IPS-15b (cell line): ENCODE results near the gene CD276.

Experiments
- H3K27me3 ChIP-seq: one replicate; pipeline ENCODE4 v1.6.1; 2013; ENCODE audit warnings: low read length; ENCODE audit not compliant: control insufficient read depth, insufficient read depth
- H3K36me3 ChIP-seq: one replicate; pipeline ENCODE4 v1.6.1; 2013; ENCODE audit warnings: low read length; ENCODE audit not compliant: control insufficient read depth, insufficient read depth
- H3K4me1 ChIP-seq: one replicate; pipeline ENCODE4 v1.6.1; 2013; ENCODE audit warnings: mild to moderate bottlenecking, low read length; ENCODE audit not compliant: control insufficient read depth, insufficient read depth
- H3K4me3 ChIP-seq: one replicate; pipeline ENCODE4 v1.5.1; 2013; ENCODE audit warnings: low read depth, low read length
- H3K9ac ChIP-seq: one replicate; pipeline ENCODE4 v1.6.1; 2013; ENCODE audit warnings: low read depth, mild to moderate bottlenecking, low read length
- H3K9me3 ChIP-seq: one replicate; pipeline ENCODE4 v1.6.1; 2013; ENCODE audit warnings: mild to moderate bottlenecking, low read length; ENCODE audit not compliant: control insufficient read depth, insufficient read depth

The CD276 gene

DNA sequence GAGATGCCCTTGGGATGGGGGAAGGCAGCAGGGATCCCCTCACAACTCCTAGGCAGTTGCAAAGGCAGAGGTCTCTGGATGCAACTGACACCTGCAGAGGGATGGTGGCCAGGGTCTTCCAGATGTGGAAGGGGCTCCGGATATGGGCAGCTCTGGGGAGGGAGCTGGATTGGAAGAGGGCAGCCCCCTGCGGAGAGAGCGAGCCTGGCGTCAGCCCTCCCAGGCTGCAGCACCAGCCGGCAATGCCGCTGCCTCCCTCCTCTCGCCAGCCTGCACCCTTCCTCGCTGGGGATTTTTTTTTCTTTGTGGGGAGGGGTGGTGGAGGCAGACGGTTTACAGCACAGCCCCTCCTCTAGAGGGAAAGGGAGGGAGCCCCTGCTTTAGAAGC is 67.3 kb downstream of the CD276 start:
- H3K9me3 ChIP-seq: no peaks in the 10 kb centered on the region
- H3K4me1 ChIP-seq: peaks cover 15% of the 10 kb centered on the region
- H3K27me3 ChIP-seq: peaks cover 5% of the 10 kb centered on the region
- H3K36me3 ChIP-seq: no peaks in the 10 kb centered on the region
- H3K4me3 ChIP-seq: peak overlapping the region; percentile 59
- no peak overlapping the region for H3K9ac ChIP-seq

DNA sequence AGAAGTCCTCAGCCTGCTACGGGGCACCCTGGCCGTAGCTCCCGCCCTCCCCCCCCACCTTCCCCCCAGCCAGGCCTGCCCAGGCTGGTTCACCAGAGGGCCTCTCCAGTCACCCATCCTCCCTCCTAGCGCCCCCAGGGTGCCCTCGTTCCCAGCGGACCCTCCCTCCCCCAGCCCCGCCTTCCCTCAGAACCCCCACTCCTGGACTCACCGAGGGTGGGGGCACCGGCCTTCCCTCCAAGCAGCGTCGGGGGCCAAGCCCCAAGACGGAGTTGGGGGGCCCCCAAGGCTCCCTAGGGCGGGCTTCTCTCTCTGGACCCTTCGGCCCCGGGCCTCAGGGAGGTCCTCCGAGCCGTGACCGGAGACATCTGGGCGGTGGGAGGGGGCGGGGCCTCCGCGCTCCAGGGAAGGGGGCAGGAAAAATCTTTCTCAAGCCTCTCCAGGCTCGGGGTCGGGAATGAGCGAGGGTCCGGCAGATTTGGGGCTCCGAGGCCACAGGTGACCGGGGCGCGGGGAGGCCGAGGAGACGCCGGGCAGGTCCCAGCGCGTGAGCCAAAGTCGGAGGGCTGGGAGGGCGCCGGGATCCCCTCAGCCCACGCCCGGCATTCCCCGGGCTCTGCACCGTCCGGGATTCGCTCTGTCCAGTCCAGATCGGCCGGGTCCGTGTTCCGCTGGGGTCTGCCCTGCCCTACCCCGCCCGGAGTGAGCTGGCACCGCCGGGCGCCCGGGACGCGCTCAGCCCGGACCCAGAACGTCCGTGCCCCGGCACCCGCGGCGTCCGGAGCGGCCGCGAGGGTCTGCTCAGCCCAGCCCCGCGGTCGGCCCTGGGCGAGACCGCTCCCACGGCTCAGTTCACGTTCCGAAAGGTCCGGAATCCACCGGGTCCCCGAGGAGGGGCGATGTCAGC is 68.0 kb downstream of the CD276 start:
- Histone ChIP-seq H3K4me3 (peak overlapping the region; percentile 59), H3K9ac (peak overlapping the region; percentile 24), H3K4me1 (peaks cover 15% of the 10 kb centered on the region), H3K27me3 (peaks cover 5% of the 10 kb centered on the region), H3K9me3 (no peaks in the 10 kb centered on the region), H3K36me3 (no peaks in the 10 kb centered on the region)

DNA sequence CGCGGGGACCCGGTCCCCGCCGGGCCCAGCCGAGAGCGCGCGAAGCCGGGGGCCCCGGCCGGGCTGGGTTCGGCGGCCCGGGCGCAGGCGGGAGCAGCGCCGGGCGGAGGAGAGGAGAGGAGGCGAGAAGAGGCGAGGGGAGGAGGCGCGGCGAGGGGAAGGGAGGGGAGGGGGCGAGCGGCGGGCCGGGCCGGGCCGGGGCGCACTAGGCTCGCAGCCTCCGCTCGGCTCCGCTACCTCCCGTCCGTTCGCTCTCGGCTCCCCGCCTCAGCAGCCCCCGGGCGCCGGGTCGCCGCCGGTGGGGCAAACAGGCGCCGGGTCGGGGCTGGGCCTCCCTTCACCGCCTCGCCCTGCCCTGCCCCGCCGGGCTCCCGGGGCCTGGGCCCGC is 68.6 kb downstream of the CD276 start:
- Histone ChIP-seq H3K9me3 (no peaks in the 10 kb centered on the region), H3K4me1 (peaks cover 15% of the 10 kb centered on the region), H3K4me3 (peak overlapping the region; percentile 59), H3K27me3 (peaks cover 5% of the 10 kb centered on the region), H3K9ac (peak overlapping the region; percentile 24), H3K36me3 (no peaks in the 10 kb centered on the region)

DNA sequence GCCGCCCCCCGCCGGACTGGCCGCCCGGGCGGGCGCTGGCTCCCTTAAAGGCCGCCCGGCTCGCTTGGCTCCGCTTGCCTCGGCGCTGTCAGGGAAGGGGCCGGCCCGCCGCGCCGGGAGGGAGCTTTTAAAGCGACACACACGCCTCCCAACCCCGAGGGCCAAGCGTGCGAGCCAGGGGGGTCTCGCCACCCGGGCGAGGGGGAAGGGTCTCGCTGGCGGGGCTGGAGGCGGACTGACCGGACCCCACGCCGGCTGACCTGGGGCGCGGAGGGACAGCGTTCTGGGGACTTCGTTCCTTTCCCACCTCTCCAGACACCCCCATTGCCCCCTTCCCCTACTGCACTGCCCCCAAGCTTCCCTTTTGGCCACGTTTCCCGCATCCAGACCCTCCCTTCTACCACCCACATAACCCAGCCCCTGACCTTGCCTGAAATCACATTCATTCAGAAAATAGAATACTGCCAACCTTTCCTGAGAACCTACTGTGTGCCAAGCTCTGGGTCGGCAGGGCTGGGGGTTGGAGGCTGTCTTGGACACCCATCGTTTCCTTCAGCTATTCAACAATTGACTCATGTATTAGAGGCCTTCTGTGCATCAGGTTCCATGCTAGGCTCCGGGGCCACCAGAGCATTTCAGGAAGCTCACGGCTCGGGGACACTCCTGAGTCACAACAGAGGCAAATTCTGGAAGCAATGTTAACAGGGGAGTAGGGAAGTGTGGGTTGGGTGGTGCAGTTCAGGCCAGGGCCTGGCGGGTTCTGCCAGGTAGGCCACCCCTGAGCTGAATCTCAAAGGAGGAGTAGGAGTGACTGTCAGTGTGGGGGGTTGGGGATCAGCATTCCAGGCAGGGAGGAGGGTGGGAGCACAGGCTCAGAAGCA is 69.3 kb downstream of the CD276 start, which contains the start of gene INSYN1:
TSS of gene INSYN1 (minus strand) at position 102 of the 881 bp plus-strand sequence. CDS start 2,221 bp downstream, outside the sequence.
- H3K27me3 ChIP-seq: peaks cover 5% of the 10 kb centered on the region
- H3K4me3 ChIP-seq: peak within 1 kb of the TSS; percentile 59
- peaks cover 19% of the 10 kb centered on the region for H3K4me1 ChIP-seq
- H3K9ac ChIP-seq: peak within 1 kb of the TSS; percentile 24
- no peaks in the 10 kb centered on the region for H3K36me3 ChIP-seq
- H3K9me3 ChIP-seq: no peaks in the 10 kb centered on the region

DNA sequence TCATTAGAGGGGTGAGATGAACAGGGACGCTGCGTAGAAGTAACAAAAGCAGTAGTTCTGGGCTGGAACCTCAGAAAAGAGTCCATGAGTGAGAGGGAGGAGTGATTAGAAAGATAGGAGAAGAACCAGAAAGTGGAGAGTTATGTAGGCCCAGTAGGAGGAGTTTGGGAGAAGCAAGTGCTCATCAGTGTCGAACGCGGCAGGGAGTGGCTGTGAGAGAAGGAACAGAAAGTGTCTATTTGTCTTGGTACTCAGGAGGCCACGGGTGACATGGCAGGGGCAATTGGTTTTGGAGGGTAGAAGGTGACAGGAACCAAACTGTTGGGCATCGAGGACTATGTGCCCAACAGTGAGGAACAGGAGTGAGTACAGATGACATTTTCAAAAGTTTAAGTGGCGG is 70.3 kb downstream of the CD276 start:
- H3K27me3 ChIP-seq: peaks cover 5% of the 10 kb centered on the region

DNA sequence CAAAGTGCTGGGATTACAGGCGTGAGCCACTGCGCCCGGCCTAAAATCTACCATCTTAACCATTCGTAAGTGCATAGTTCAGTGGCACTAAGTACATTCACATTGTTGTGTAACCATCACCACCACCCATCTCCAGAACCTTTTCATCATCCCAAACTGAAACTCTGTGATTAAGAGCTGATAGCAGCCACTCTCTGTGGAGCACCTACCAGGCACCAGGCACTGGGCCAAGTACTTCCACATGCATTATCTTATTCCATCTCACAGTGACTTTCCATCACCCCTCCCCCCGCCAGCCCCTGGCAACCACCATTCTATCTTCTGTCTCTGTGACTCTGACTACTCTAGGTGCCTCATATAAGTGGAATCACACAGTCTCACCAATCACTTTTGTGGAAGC is 71.3 kb downstream of the CD276 start:
- H3K27me3 ChIP-seq: peaks cover 5% of the 10 kb centered on the region
- peaks cover 19% of the 10 kb centered on the region for H3K4me1 ChIP-seq
- H3K4me3 ChIP-seq: no peak overlapping the region
- H3K9me3 ChIP-seq: no peaks in the 10 kb centered on the region
- H3K36me3 ChIP-seq: no peaks in the 10 kb centered on the region
- no peak overlapping the region for H3K9ac ChIP-seq

More for the DNA sequence above, 70.3 kb downstream of the CD276 start:
- Histone ChIP-seq H3K36me3 (no peaks in the 10 kb centered on the region), H3K9me3 (no peaks in the 10 kb centered on the region), H3K9ac (no peak overlapping the region), H3K4me1 (peaks cover 19% of the 10 kb centered on the region), H3K4me3 (peak overlapping the region; percentile 2)

DNA sequence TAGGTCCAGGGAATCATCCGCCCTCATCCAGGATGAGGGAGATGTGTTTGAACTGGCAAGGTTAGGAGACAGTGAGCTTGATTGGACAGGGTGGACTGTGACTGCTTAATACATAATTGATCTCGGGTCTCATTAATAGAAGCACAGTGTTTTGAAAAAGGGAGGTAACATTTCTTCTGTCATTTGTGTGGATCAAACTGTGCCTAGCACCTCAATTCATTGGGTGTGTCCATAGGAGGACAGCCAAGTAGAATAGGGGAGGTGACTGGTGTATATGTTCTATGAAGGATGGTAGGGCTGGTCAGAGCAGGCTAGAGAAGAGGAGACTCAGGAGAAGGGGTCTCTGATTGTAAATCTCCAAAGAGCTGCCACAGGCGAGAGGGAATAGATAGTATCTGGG is 71.8 kb downstream of the CD276 start:
- Histone ChIP-seq H3K9ac (no peak overlapping the region), H3K9me3 (no peaks in the 10 kb centered on the region), H3K4me3 (no peak overlapping the region), H3K27me3 (peaks cover 5% of the 10 kb centered on the region), H3K36me3 (no peaks in the 10 kb centered on the region), H3K4me1 (peaks cover 17% of the 10 kb centered on the region)

DNA sequence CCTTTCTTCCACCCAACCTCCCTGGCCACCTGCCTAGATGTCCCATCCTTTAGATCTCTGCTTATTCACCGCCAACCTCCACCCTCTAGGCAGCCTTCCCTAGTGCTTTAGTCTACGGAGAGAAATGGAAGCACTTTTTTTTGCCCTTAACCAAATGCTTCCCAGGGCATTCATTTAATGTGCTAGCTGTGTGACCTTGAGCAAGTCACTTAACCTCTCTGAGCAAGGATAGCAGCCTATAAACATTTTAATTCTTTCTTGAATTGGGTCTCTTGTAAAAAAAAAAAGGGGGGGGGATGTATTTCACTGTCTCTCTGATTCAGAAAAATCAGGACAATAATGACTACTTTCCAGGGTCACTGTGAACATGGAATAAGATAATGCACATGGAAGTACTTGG is 72.2 kb downstream of the CD276 start:
- Histone ChIP-seq H3K4me3 (no peak overlapping the region), H3K9me3 (no peaks in the 10 kb centered on the region), H3K36me3 (no peaks in the 10 kb centered on the region), H3K4me1 (peaks cover 15% of the 10 kb centered on the region), H3K27me3 (peaks cover 7% of the 10 kb centered on the region), H3K9ac (no peak overlapping the region)

DNA sequence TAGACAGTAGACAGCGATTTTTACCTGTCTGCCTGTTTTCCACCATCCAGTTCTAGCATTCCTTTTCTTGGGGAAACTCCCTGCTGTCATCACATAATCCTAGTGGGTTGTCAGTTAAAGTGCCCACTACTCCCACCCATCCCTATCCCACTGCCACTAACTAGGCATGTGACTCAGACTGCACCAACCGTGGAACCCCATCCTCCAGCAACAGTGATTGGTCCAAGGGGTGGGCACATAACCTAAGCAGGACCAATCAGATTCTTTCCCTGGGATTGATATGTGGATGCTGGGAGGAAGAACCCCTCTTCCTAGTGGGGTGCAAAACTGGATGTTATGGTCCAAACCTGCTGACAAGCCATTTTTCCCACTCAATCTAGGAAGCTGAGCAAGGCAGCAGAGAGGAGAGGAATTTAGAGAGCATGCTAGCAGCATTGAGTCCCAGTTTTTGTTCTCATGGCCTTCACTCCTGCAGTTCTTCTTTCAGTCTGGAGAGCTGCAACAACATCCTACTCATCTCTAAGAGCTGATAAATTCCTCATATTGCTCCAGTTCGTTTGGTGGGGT is 72.8 kb downstream of the CD276 start:
- Histone ChIP-seq H3K4me3 (no peak overlapping the region), H3K9me3 (no peaks in the 10 kb centered on the region), H3K9ac (no peak overlapping the region), H3K4me1 (peaks cover 15% of the 10 kb centered on the region), H3K36me3 (no peaks in the 10 kb centered on the region), H3K27me3 (peaks cover 7% of the 10 kb centered on the region)

DNA sequence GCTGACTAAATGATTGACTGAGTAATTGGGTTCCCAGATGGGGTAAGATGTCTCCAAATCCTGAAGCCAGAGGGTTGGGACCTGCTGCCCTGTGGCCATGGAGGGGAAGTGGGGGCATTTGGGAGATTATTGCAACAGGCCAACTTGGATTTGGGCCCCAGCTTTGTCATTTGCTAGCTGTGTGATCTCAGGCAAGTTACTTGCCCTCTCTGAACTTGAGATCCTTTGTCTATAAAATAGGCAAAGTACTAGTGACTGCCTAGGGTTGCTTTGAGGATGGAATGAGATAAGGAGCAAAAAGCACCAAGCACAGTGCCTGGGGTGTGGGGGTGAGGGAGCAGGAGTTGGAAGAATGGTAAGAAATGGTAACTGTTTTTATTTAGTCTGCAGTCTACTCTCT is 73.4 kb downstream of the CD276 start:
- peaks cover 7% of the 10 kb centered on the region for H3K27me3 ChIP-seq
- no peaks in the 10 kb centered on the region for H3K9me3 ChIP-seq
- H3K4me1 ChIP-seq: peaks cover 15% of the 10 kb centered on the region

DNA sequence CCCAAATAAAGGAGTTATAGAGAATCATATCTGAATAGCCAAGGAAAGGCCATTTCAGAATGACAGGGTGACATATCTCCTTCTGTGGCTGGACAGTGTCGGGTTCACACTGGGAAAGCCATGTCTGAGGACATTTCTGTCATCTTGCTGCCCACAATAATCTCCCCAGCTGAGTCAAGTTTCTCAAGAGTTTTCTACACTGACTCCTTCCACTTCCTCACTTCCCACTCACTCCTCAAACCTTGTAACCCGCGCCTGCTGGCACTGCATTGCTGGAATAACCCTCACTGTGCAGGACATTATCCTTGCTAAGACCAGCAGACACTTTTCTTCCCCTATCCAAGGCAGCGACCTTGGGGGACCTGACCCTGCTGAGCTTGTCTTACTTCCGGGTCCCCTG is 74.3 kb downstream of the CD276 start:
- Histone ChIP-seq H3K9ac (no peak overlapping the region), H3K36me3 (no peaks in the 10 kb centered on the region), H3K27me3 (peaks cover 7% of the 10 kb centered on the region), H3K4me1 (peaks cover 14% of the 10 kb centered on the region), H3K4me3 (no peak overlapping the region), H3K9me3 (no peaks in the 10 kb centered on the region)

More for the DNA sequence above, 73.4 kb downstream of the CD276 start:
- Histone ChIP-seq H3K4me3 (no peak overlapping the region), H3K36me3 (no peaks in the 10 kb centered on the region), H3K9ac (no peak overlapping the region)
